Karpas-422 (cell line): ENCODE data around the gene TMEM59L. TPM values are rescaled to one million over a fixed set of nuclear protein-coding genes. Genes with fewer than 3 reads are reported as not detected.

ENCODE experiments used
- DNase-seq: peaks from one replicate; pipeline ENCODE4 v3.0.0-alpha.2; 2015
- H2AFZ ChIP-seq: fragments of 200-600 bp; sonication (generic); 2 replicates; pipeline ENCODE4 v1.6.1; 2014; ENCODE audit warnings: antibody characterized with exemption, low read length, mixed read lengths
- H3K27ac ChIP-seq: fragments of 200-600 bp; sonication (generic); 2 replicates; pipeline ENCODE4 v1.5.1; 2014; ENCODE audit warnings: mild to moderate bottlenecking, low read length, moderate library complexity
- H3K27me3 ChIP-seq: fragments of 200-600 bp; sonication (generic); 2 replicates; pipeline ENCODE4 v1.6.1; 2014; ENCODE audit warnings: low read length, mixed read lengths
- H3K36me3 ChIP-seq: fragments of 200-600 bp; sonication (generic); 2 replicates; pipeline ENCODE4 v1.6.1; 2014; ENCODE audit warnings: low read length, mixed read lengths; ENCODE audit not compliant: insufficient read depth
- H3K4me1 ChIP-seq: fragments of 200-600 bp; sonication (generic); 2 replicates; pipeline ENCODE4 v1.6.1; 2014; ENCODE audit warnings: mild to moderate bottlenecking, low read length, mixed read lengths
- H3K4me2 ChIP-seq: fragments of 200-600 bp; sonication (generic); 2 replicates; pipeline ENCODE4 v1.6.1; 2014; ENCODE audit warnings: low read length, low read depth, mild to moderate bottlenecking; ENCODE audit not compliant: poor library complexity, severe bottlenecking
- H3K4me3 ChIP-seq: fragments of 200-600 bp; sonication (generic); 2 replicates; pipeline ENCODE4 v1.5.1; 2014; ENCODE audit warnings: mild to moderate bottlenecking, antibody characterized with exemption, low read length, mixed read lengths
- H3K79me2 ChIP-seq: fragments of 200-600 bp; sonication (generic); 2 replicates; pipeline ENCODE4 v1.6.1; 2014; ENCODE audit warnings: mild to moderate bottlenecking, low read length, mixed read lengths
- H3K9ac ChIP-seq: fragments of 200-600 bp; sonication (generic); 2 replicates; pipeline ENCODE4 v1.6.0; 2014; ENCODE audit warnings: low read length
- H3K9me2 ChIP-seq: fragments of 200-600 bp; sonication (generic), shearing (Covaris generic); replicated peaks from 2 replicates; pipeline ENCODE4 v1.6.0; 2014; ENCODE audit warnings: mild to moderate bottlenecking, low read length, moderate library complexity; ENCODE audit not compliant: insufficient read depth
- H3K9me3 ChIP-seq: fragments of 300-700, 200-600 bp; sonication (generic); 2 replicates; pipeline ENCODE4 v1.6.1; 2014; ENCODE audit warnings: low read length, mixed read lengths
- H4K20me1 ChIP-seq: fragments of 200-600 bp; sonication (generic); 2 replicates; pipeline ENCODE4 v1.6.1; 2014; ENCODE audit warnings: mild to moderate bottlenecking, antibody characterized with exemption, low read length, low read depth; ENCODE audit not compliant: insufficient read depth
- total RNA-seq: library from RNA; depleted of rRNA; stranded (reverse); fragments of >200 nt; shearing (Covaris generic); gene quantifications from 2 replicates; pipeline ENCODE4 v1.2.3, GENCODE V29; 2014; ENCODE audit warnings: low replicate concordance

The TMEM59L gene
- total RNA-seq, 1 experiment from 2014 or later = 2.5 TPM

DNA sequence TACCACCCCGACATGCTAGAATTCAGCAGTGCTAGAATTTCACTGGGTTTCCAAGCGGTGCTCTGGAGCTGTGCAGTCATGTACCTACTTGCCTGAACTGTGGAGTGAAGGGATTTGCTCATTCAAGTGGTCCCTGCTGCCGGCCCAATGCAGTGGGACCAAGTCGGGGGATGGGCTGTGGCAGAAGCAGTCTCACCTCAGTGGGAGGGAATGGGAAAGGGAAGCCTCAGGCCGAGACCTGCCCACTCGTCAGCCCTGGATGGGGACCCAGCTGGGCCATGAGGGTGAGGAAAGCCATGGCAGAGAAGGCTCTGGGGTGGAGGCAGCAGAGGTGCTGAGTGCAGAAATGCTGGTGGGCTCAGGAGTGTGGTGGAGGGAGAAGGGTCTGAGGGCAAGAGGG lies 39.1 kb downstream of the TMEM59L start:
- peaks cover 52% of the 10 kb centered on the region for H4K20me1 ChIP-seq
- no peak overlapping the region for H2AFZ ChIP-seq
- H3K4me3 ChIP-seq = no peak overlapping the region
- no peaks in the 10 kb centered on the region for H3K9me2 ChIP-seq
- no peak overlapping the region for H3K27ac ChIP-seq
- H3K4me2 ChIP-seq = no peak overlapping the region
- no peaks in the 10 kb centered on the region for H3K27me3 ChIP-seq
- no peaks in the 10 kb centered on the region for H3K36me3 ChIP-seq
- H3K9ac ChIP-seq = no peak overlapping the region
- no peaks in the 10 kb centered on the region for H3K9me3 ChIP-seq
- H3K4me1 ChIP-seq = no peaks in the 10 kb centered on the region
- no peak for DNase-seq
- no peaks in the 10 kb centered on the region for H3K79me2 ChIP-seq

DNA sequence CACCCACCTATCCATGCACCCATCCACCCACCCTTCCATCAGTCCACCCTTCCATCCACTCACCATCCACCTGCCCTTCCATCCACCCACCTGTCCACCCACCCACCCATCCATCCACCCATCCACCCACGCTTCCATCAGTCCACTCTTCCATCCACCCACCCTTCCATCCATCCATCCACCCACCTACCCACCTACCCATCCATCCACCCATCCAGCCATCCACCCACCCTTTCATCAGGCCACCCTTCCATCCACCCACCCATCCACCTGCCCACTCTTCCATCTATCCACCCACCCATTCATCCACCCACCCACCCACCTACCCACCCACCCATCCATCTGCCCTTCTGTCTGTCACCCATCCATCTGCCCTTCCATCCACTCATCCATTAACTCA lies 41.2 kb downstream of the TMEM59L start:
- peaks cover 66% of the 10 kb centered on the region for H4K20me1 ChIP-seq
- no peaks in the 10 kb centered on the region for H3K9me3 ChIP-seq
- H3K9ac ChIP-seq = no peak overlapping the region
- H3K27me3 ChIP-seq = no peaks in the 10 kb centered on the region
- no peak overlapping the region for H3K27ac ChIP-seq
- H3K79me2 ChIP-seq = no peaks in the 10 kb centered on the region
- no peak for DNase-seq
- peaks cover 19% of the 10 kb centered on the region for H3K4me1 ChIP-seq
- H2AFZ ChIP-seq = no peak overlapping the region
- H3K9me2 ChIP-seq = no peaks in the 10 kb centered on the region
- H3K36me3 ChIP-seq = no peaks in the 10 kb centered on the region
- H3K4me2 ChIP-seq = no peak overlapping the region
- no peak overlapping the region for H3K4me3 ChIP-seq

DNA sequence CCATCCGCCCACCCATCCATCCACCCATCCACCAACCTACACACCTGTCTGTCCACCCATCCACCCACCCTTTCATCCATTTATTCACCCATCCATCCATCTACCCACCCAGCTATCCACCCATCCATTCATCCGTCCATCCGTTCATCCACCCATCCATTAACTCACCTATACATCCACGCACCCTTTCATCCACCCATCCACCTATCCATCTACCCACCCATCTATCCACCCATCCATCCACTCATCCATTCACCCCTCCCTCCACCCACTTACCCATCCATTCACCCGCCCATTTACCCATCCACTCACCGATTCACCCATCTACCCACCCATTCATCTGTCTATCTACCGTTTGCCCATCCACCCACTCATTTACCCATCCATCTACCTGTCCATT lies 41.8 kb downstream of the TMEM59L start:
- no peak for DNase-seq
- H3K9ac ChIP-seq = no peak overlapping the region
- no peaks in the 10 kb centered on the region for H3K79me2 ChIP-seq
- H3K4me2 ChIP-seq = no peak overlapping the region
- peaks cover 68% of the 10 kb centered on the region for H4K20me1 ChIP-seq
- H3K4me3 ChIP-seq = no peak overlapping the region
- no peaks in the 10 kb centered on the region for H3K27me3 ChIP-seq
- peaks cover 25% of the 10 kb centered on the region for H3K4me1 ChIP-seq
- H3K36me3 ChIP-seq = no peaks in the 10 kb centered on the region
- no peaks in the 10 kb centered on the region for H3K9me2 ChIP-seq
- H3K27ac ChIP-seq = no peak overlapping the region
- H3K9me3 ChIP-seq = no peaks in the 10 kb centered on the region
- H2AFZ ChIP-seq = no peak overlapping the region

DNA sequence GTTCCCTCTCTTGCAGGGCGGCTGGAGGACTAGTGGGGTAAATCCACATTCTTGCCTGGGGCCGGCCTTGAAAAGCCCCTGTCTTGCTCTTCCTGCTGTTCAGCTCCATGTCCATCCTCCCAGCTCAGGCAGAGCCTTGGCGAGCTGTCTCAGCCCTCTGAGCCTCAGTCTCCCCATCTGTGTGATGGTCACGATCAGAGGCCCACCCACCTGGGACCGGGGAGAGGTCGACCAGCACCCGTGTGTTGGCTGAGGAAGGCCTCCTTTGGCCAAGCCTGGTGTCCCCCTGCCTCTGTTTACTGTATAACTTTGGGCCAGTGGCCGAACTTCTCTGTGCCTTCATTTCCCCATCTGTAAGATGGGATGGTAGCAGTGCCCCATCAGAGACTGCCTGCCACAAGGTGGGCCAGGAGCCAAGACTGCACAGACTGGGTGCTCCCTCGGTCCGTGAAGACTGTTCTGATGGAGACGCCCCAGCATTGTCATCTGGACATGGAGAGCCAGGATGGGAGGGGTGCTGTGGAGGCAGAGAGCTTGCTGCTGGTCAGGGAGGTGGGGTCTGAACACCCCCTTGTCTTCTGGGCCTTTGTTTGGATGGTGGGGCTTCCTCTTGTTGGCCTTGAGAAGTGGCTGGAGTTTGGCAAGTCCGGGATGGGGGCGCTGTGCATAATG lies 42.6 kb downstream of the TMEM59L start:
- Histone ChIP-seq H3K9me3 (no peaks in the 10 kb centered on the region), H3K4me3 (no peak overlapping the region), H3K27me3 (no peaks in the 10 kb centered on the region), H3K9ac (no peak overlapping the region), H3K4me2 (no peak overlapping the region), H3K27ac (no peak overlapping the region), H3K4me1 (peaks cover 32% of the 10 kb centered on the region), H3K36me3 (no peaks in the 10 kb centered on the region), H3K79me2 (no peaks in the 10 kb centered on the region), H4K20me1 (peaks cover 66% of the 10 kb centered on the region), H2AFZ (no peak overlapping the region), H3K9me2 (no peaks in the 10 kb centered on the region)
- DNase-seq = no peak

- Histone ChIP-seq H3K79me2 (no peaks in the 10 kb centered on the region), H3K36me3 (no peaks in the 10 kb centered on the region), H4K20me1 (peaks cover 57% of the 10 kb centered on the region)
Measured at GRCh38 chr19:18656337-18657086, 43.8 kb downstream of the TMEM59L start.

GRCh38 chr19:18657590-18658365 lies 45.1 kb downstream of the TMEM59L start:
- H4K20me1 ChIP-seq = peaks cover 55% of the 10 kb centered on the region
- peak; percentile 56 for DNase-seq

More at GRCh38 chr19:18656337-18657086, 43.8 kb downstream of the TMEM59L start:
- Histone ChIP-seq H3K9me3 (no peaks in the 10 kb centered on the region), H3K4me1 (peaks cover 42% of the 10 kb centered on the region), H2AFZ (no peak overlapping the region), H3K4me2 (no peak overlapping the region), H3K4me3 (no peak overlapping the region), H3K27ac (no peak overlapping the region), H3K27me3 (no peaks in the 10 kb centered on the region), H3K9ac (no peak overlapping the region), H3K9me2 (no peaks in the 10 kb centered on the region)
- DNase-seq = no peak

GRCh38 chr19:18658366-18658855 lies 45.7 kb downstream of the TMEM59L start:
- no peak overlapping the region for H3K27ac ChIP-seq
- no peak overlapping the region for H3K4me2 ChIP-seq
- no peak overlapping the region for H3K4me3 ChIP-seq
- H3K9me2 ChIP-seq = no peaks in the 10 kb centered on the region
- peaks cover 52% of the 10 kb centered on the region for H4K20me1 ChIP-seq
- H3K36me3 ChIP-seq = no peaks in the 10 kb centered on the region
- H3K9me3 ChIP-seq = no peaks in the 10 kb centered on the region
- H3K4me1 ChIP-seq = peaks cover 47% of the 10 kb centered on the region
- H2AFZ ChIP-seq = no peak overlapping the region
- H3K9ac ChIP-seq = peak overlapping the region; percentile 51; the same call in 1 of the 2 replicates
- H3K79me2 ChIP-seq = no peaks in the 10 kb centered on the region
- DNase-seq = no peak
- H3K27me3 ChIP-seq = no peaks in the 10 kb centered on the region

More at GRCh38 chr19:18657590-18658365, 45.1 kb downstream of the TMEM59L start:
- H3K4me2 ChIP-seq = peak overlapping the region; percentile 17
- no peak overlapping the region for H3K27ac ChIP-seq
- no peak overlapping the region for H3K4me3 ChIP-seq
- no peaks in the 10 kb centered on the region for H3K9me3 ChIP-seq
- no peaks in the 10 kb centered on the region for H3K79me2 ChIP-seq
- H3K9me2 ChIP-seq = no peaks in the 10 kb centered on the region
- no peaks in the 10 kb centered on the region for H3K36me3 ChIP-seq
- H3K9ac ChIP-seq = no peak overlapping the region
- H2AFZ ChIP-seq = no peak overlapping the region
- peaks cover 43% of the 10 kb centered on the region for H3K4me1 ChIP-seq
- no peaks in the 10 kb centered on the region for H3K27me3 ChIP-seq
